Measurements from ENCODE around the gene SIRPA.
"Not testable (repeated sequence)": the region's sequence is repeated elsewhere in the genome, so short reads cannot be mapped to it uniquely, and the experiment has no call there.

SIRPA gene

DNA sequence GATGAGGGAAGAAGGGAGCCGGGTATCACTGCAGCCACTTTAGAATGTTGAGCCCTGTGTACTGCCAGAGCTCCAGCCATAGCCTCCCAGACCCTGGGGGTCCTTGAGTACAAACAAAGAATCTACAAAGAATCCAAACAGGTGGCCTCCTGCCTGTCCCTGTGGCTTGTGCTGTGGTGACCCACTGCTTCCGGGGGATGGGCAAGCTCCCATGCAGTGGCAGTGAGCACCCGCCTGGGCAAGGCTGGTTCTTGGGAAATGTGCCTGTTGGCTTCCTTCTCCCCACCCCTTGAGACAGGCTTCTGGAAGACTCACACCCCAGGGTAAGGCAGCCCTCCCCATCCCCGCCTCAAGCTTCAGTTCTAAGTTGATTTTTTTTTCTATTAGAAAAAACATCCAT is 13.9 kb downstream of the SIRPA start:
- FAIRE-seq, result no peak

DNA sequence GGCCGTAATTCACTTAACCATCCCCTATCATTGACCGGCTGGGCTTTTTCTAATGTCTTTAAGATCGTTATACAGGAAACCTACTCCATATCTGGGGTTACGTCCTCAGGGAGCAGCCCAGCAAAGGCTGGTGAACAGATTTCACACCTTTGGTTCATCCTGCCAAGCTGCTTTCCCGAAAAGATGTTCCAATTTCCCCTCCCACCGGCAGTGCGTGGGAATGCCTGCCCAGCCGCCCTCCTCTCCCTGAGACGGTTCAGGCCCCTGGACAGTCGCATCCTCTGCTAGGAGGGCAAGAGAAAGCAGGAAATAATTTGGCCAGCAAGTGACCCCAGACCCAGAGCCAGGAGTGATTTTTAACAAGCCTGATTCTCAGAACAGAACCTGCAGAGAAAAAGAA is 16.3 kb downstream of the SIRPA start:
- FAIRE-seq, result no peak

DNA sequence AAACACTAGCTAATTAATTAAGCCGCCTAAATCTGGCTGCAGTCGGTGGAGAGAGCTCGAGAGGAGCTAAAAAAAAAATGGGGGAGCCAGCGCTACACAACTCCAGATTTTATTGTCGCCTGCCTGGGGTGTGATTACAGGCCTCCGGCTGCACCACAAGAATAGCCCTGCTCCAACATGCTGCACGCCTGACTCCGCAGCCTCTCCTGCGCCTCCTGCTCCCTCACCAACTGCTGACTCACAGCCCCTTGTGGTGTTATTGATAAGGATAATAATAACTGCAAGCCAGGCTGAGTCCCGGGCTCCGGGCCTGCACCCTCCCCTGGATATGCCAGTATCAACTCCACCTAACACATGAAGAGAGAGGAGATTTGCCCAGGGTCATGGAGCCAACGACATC is 16.8 kb downstream of the SIRPA start:
- FAIRE-seq, result no peak

GRCh38 chr20:1912646-1913045 is 17.4 kb downstream of the SIRPA start:
- no peak for FAIRE-seq

DNA sequence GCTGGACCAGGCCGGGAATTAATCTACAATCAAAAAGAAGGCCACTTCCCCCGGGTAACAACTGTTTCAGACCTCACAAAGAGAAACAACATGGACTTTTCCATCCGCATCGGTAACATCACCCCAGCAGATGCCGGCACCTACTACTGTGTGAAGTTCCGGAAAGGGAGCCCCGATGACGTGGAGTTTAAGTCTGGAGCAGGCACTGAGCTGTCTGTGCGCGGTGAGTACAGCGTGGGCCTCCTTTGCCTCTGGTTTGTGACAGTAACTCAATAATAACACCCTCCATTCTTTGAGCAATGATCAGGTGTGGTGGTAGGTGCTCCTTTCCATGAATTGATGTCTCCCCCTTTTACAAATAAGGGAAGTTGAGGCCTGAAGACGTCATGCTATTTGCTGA is 20.0 kb downstream of the SIRPA start:
- FAIRE-seq, result not testable (repeated sequence)

DNA sequence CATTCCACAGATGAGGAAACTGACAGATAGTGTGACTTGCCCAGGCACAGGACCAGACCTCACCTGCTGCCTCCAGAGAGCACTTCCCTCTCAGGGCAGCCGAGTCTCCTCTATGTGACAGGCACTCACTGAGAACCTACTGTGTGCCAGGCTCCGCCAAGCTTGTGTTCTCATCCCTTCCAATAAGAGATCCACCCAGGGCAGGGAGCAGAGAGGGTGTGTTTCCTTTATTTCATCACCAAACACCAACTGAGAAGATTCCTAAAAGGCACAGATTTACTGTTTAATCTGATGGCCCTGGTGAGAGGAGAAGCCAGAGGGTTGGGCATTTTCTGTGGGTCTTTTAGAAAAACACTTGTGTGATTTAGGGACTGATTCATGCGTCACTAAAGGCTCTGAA is 20.5 kb downstream of the SIRPA start:
- no peak for FAIRE-seq

DNA sequence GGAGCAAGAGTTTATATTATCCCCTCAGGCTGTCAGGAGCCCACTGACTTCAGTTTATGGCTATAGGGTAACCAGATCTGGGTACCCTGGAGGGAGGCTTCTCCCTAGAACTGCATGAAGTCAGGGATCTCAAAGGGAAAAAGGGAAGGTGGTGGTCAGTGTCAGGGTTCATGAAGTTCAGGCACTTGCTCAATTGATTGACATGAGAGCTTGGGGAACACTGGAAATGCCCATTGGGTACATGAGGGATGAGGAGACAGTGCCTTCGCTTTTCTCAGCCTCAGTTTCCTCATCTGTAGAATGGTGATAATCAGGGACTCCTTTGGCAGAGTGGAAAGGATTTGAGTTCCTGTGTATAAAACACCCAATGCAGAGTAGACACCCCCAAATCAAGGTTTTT is 22.6 kb downstream of the SIRPA start:
- FAIRE-seq, result no peak

GRCh38 chr20:1918491-1919165 is 23.4 kb downstream of the SIRPA start:
- FAIRE-seq, result no peak

DNA sequence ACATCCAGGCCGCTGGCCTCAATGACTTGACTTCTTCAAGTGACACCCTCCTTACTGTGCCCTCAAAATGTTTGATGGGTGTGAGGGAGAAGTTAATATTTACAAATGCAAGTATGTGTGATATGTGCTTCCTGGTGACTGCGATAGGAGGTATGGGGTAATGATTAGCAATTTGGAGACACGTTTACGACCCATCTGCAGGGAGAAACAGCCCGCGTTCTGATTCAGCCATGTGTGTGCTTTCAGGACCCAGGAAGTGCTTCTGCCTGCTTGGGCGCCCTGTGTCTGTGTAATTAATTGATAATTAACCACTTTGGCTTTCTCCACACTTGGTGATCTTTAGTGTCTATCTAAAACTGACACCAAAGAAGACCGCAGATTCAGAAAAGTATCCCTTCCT is 25.0 kb downstream of the SIRPA start:
- no peak for FAIRE-seq

GRCh38 chr20:1920826-1921225 is 25.6 kb downstream of the SIRPA start:
- FAIRE-seq, result no peak

DNA sequence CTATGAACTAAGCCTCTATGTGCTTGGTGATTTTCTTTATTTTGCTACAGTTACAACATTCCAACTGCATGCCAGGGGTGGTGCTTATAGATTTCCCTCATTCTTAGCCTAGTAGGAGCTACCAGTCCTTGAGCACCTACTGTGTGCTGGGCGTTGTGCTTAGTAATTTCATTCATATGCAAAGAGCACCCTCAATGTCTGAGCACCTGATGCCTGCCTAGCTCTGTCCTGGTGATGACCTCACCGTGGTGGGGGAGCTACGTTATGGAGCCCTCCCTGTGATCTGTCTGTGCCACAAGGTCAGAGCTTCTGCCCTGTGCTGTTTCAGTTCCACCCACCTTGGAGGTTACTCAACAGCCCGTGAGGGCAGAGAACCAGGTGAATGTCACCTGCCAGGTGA is 26.8 kb downstream of the SIRPA start:
- FAIRE-seq, result not testable (repeated sequence)

GRCh38 chr20:1922786-1923185 is 27.6 kb downstream of the SIRPA start:
- no peak for FAIRE-seq

- FAIRE-seq, result no peak
These were observed 30.0 kb downstream of the SIRPA start for GRCh38 chr20:1924910-1925861.

GRCh38 chr20:1926237-1926636 is 31.0 kb downstream of the SIRPA start:
- no peak for FAIRE-seq

DNA sequence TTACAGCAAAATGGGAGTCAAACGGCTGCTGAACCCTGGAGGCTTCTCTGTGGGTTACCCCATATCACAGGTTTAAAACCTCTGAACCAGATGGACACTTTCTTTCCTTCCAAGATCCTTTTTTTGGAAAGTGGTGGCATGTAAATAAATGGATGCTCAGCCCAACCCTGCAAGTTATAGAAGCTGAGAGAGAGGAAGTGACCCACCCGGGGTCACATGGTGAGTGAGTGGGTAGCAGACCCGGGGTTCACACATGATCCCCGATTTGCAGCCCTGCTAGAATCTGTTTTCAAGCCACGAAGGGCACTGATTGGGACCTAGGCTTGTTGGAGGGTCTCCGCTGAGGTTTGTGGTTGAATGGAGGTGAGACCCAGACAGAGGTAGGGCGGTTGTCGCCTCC is 32.0 kb downstream of the SIRPA start:
- no peak for FAIRE-seq

GRCh38 chr20:1928154-1928553 is 32.9 kb downstream of the SIRPA start:
- no peak for FAIRE-seq

- no peak for FAIRE-seq
These were observed 33.6 kb downstream of the SIRPA start for GRCh38 chr20:1928782-1929181.

- FAIRE-seq, result no peak
These were observed 34.3 kb downstream of the SIRPA start for GRCh38 chr20:1929460-1929859.

DNA sequence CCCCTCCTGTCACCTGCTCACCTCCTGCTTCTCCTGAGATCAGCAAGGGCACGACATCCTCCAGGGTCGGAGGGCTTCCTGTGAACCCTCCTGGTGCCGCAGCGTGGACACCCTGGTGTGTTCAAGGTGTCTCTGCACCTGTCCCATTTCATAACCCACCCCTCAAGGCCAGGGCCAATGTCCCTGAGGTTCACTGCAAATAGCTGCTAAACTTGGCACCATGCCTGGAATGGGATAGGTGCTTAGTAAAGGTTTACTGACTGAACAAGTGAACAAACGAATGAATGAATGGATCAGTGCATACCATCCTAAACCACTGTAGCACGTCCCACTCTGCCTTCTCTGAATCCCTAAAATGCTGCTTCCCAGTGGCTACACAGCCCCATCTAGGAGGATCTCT is 35.0 kb downstream of the SIRPA start:
- no peak for FAIRE-seq

- no peak for FAIRE-seq
These were observed 36.6 kb downstream of the SIRPA start for GRCh38 chr20:1931830-1932229.

- no peak for FAIRE-seq
These were observed 37.8 kb downstream of the SIRPA start for GRCh38 chr20:1932971-1933370.

- no peak for FAIRE-seq
These were observed 38.3 kb downstream of the SIRPA start for GRCh38 chr20:1933465-1933870.

- FAIRE-seq, result no peak
These were observed 38.9 kb downstream of the SIRPA start for GRCh38 chr20:1934156-1934555.

All from islet of Langerhans (tissue), 1 donor.